ENCODE measurements around the gene SLC13A3. TPM values are rescaled to one million over a fixed set of nuclear protein-coding genes. Genes with fewer than 3 reads are reported as not detected.

The SLC13A3 gene
- total RNA-seq, 1 donor from 2014 or later = 0.90 TPM

DNA sequence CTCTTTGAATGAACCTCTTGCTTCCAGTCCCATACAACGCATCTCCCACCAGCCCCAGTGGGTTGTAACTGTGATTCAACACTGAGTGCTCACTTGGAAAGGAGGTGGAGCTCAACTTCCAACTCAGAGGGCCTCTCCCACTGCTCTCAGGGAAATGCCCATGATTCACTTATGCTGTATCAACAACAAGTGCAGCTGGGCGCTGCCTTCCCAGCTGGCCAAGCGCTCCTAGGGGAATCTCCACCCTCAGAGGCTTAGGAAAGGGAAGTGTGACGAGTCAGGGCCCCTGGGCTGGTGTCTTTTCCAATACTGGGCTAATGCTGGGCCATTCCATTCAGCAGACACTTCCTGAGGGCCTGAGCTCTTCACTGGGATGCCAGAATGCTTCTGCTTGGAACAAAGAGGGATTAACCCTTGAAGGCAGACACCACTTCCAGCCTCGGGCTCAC is 92.7 kb downstream of the SLC13A3 start:
- no peaks in the 10 kb centered on the region for H3K9me3 Mint-ChIP-seq (ENCODE audit: unreplicated experiment)
- no peak overlapping the region for H3K4me3 Mint-ChIP-seq (ENCODE audit: unreplicated experiment)
- DNase-seq (ENCODE audit: low spot score) = no peak
- TF ChIP-seq, protein P1, sequence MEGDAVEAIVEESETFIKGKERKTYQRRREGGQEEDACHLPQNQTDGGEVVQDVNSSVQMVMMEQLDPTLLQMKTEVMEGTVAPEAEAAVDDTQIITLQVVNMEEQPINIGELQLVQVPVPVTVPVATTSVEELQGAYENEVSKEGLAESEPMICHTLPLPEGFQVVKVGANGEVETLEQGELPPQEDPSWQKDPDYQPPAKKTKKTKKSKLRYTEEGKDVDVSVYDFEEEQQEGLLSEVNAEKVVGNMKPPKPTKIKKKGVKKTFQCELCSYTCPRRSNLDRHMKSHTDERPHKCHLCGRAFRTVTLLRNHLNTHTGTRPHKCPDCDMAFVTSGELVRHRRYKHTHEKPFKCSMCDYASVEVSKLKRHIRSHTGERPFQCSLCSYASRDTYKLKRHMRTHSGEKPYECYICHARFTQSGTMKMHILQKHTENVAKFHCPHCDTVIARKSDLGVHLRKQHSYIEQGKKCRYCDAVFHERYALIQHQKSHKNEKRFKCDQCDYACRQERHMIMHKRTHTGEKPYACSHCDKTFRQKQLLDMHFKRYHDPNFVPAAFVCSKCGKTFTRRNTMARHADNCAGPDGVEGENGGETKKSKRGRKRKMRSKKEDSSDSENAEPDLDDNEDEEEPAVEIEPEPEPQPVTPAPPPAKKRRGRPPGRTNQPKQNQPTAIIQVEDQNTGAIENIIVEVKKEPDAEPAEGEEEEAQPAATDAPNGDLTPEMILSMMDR (IDR thresholded peaks at IDR 0.05; ENCODE audit: unreplicated experiment) = no peak
- H3K27ac Mint-ChIP-seq (ENCODE audit: unreplicated experiment) = no peak overlapping the region
- no peaks in the 10 kb centered on the region for H3K4me1 Mint-ChIP-seq (ENCODE audit: unreplicated experiment)
- H3K36me3 Mint-ChIP-seq (ENCODE audit: low read depth, unreplicated experiment) = no peaks in the 10 kb centered on the region
- peaks cover 5% of the 10 kb centered on the region for H3K27me3 Mint-ChIP-seq (ENCODE audit: unreplicated experiment)

DNA sequence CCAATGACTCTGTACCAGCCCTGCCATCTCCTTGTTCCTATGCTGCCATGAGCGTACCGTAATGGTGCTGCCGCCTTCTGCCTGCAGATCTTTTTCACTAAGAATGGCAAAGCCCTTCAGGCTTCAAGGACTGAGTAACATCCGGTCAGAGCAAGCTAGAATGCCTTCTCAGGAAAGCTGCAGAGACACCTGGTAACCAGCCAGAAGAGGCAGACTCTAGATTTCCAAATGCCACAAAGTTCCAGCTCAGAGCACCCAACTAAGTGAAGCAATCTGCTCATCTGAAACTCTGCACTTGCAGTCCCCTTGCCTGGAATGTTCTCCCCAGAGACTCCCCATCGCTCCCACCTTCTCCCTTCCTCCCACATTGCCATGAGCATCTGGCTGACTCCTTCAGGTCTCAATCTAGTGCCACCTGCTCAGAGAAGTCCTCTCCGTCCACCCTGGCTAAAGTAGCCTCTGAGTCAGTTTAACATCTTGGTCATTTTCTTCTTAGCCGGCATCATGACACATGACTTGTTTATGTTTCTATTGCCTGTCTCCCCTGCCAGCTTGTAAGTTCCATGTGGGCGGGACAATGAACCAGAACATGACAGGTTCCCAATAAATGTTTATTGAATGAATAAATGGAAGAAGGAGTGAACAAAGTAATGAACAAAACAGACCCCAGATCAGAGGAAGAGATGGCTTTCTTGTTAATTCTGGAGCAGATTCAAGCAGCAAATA is 93.9 kb downstream of the SLC13A3 start:
- Mint-ChIP-seq H3K27ac (ENCODE audit: unreplicated experiment) (no peak overlapping the region), H3K4me3 (ENCODE audit: unreplicated experiment) (no peak overlapping the region), H3K27me3 (ENCODE audit: unreplicated experiment) (peaks cover 5% of the 10 kb centered on the region), H3K36me3 (ENCODE audit: low read depth, unreplicated experiment) (no peaks in the 10 kb centered on the region), H3K9me3 (ENCODE audit: unreplicated experiment) (no peaks in the 10 kb centered on the region), H3K4me1 (ENCODE audit: unreplicated experiment) (no peaks in the 10 kb centered on the region)
- TF ChIP-seq, protein P1 (IDR thresholded peaks at IDR 0.05; ENCODE audit: unreplicated experiment) = no peak
- DNase-seq (ENCODE audit: low spot score) = no peak

DNA sequence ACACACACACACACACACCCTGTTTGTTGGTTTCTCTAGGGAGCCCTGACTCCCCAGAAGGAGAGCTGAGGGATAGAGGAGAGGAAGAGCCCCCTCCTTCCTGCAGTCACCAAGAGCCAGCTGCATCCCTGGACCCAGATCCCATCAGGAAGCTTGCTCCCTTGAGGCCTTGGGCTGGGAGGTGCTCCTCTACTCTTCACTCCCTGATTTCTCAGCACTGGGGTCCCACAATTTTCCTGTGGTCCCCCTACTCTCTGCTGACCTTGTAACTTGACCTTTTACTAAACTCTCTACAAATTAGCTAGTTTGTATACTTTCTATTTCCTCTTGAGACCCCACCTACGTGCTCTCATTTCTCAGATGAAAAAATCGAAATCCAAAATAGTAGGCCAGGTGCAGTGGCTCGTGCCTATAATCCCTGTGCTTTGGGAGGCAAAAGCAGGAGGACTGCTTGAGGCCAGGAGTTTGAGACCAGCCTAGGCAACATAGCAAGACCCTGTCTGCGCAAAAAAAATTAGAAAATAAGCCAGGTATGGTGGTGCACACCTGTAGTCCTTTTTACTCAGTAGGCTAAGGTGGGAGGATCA is 95.8 kb downstream of the SLC13A3 start:
- Mint-ChIP-seq H3K9me3 (ENCODE audit: unreplicated experiment) (no peaks in the 10 kb centered on the region), H3K27ac (ENCODE audit: unreplicated experiment) (no peak overlapping the region)
- TF ChIP-seq, protein P1 (IDR thresholded peaks at IDR 0.05; ENCODE audit: unreplicated experiment) = no peak

DNA sequence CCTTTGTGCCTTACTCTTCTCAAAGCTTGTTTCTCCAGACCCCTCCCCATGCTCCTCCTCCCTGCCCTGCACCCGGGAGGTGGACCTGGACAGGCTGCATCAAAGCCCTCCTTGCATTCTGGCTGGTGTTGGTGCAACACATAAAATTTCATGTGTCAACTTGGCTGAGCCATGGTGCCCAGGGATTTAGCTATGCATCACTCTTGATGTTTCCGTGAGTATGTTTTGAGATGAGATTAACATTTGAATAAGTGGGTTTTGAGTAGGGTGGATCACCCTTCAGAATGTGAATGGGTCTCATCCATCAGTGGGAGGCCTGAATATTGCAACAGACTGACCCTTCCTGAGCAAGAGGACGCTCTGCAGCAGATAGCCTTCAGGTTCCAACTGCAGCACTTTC is 96.4 kb downstream of the SLC13A3 start:
- DNase-seq (ENCODE audit: low spot score) = no peak
- no peaks in the 10 kb centered on the region for H3K4me1 Mint-ChIP-seq (ENCODE audit: unreplicated experiment)
- no peak overlapping the region for H3K27ac Mint-ChIP-seq (ENCODE audit: unreplicated experiment)
- peaks cover 6% of the 10 kb centered on the region for H3K27me3 Mint-ChIP-seq (ENCODE audit: unreplicated experiment)
- no peaks in the 10 kb centered on the region for H3K9me3 Mint-ChIP-seq (ENCODE audit: unreplicated experiment)
- no peak overlapping the region for H3K4me3 Mint-ChIP-seq (ENCODE audit: unreplicated experiment)
- TF ChIP-seq, protein P1 (IDR thresholded peaks at IDR 0.05; ENCODE audit: unreplicated experiment) = no peak
- no peaks in the 10 kb centered on the region for H3K36me3 Mint-ChIP-seq (ENCODE audit: low read depth, unreplicated experiment)

More for the DNA sequence above, 95.8 kb downstream of the SLC13A3 start:
- Mint-ChIP-seq H3K4me1 (ENCODE audit: unreplicated experiment) (no peaks in the 10 kb centered on the region), H3K27me3 (ENCODE audit: unreplicated experiment) (peaks cover 6% of the 10 kb centered on the region), H3K4me3 (ENCODE audit: unreplicated experiment) (no peak overlapping the region), H3K36me3 (ENCODE audit: low read depth, unreplicated experiment) (no peaks in the 10 kb centered on the region)
- DNase-seq (ENCODE audit: low spot score) = no peak

- TF ChIP-seq, protein P1 (IDR thresholded peaks at IDR 0.05; ENCODE audit: unreplicated experiment) = no peak
- no peak overlapping the region for H3K27ac Mint-ChIP-seq (ENCODE audit: unreplicated experiment)
- H3K4me1 Mint-ChIP-seq (ENCODE audit: unreplicated experiment) = no peaks in the 10 kb centered on the region
- no peak for DNase-seq (ENCODE audit: low spot score)
- no peaks in the 10 kb centered on the region for H3K36me3 Mint-ChIP-seq (ENCODE audit: low read depth, unreplicated experiment)
- no peak overlapping the region for H3K4me3 Mint-ChIP-seq (ENCODE audit: unreplicated experiment)
- H3K27me3 Mint-ChIP-seq (ENCODE audit: unreplicated experiment) = peaks cover 6% of the 10 kb centered on the region
- no peaks in the 10 kb centered on the region for H3K9me3 Mint-ChIP-seq (ENCODE audit: unreplicated experiment)
These were observed 97.3 kb downstream of the SLC13A3 start for GRCh38 chr20:46553926-46554325.

All from endothelial cell (in vitro differentiated cells).